ENCODE results near the gene EML3. TPM values are rescaled to one million over a fixed set of nuclear protein-coding genes. Genes with fewer than 3 reads are reported as not detected.

Gene EML3
- total and polyA plus RNA-seq, 2 of the 8 experiments (the other 6 are each of a cell fraction or from before 2014, with no cell fraction given), result 19.2 to 29.9 TPM

DNA sequence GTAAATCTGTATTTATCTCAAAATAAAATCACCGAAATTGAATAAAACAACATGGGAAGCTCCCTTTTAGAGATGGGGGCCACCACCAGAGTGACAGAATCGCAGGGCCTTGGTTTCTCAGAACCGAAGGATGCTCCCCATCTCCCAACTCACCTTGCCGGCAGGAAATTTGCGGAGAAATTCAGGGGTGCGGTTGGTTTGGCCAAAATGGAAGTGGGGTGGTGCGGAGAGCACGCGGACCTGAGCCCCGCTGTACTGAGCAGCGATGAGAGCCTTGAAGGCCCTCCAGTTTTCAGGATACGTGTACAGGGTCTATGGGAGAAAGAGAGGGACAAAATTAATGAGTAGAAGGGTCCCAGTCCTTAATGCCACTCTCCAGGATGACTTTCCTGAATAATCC lies 40.1 kb downstream of the EML3 start (continued):
- no peak for TF ChIP-seq CBX8 (IDR thresholded peaks at IDR 0.05; ENCODE audit: borderline replicate concordance, low read depth, low read length)
- no peak for TF ChIP-seq ZNF274 (IDR thresholded peaks at IDR 0.05; ENCODE audit: borderline replicate concordance, extremely low read depth, low read length)
- TF ChIP-seq POU5F1 (IDR thresholded peaks at IDR 0.05; ENCODE audit: low read depth, low read length), result no peak
- no peak for TF ChIP-seq KDM4A (IDR thresholded peaks at IDR 0.05; ENCODE audit: low read depth, low read length, severe bottlenecking)
- no peak for TF ChIP-seq JUN (IDR thresholded peaks at IDR 0.05; ENCODE audit: low read depth, low read length)
- TF ChIP-seq, protein P1, sequence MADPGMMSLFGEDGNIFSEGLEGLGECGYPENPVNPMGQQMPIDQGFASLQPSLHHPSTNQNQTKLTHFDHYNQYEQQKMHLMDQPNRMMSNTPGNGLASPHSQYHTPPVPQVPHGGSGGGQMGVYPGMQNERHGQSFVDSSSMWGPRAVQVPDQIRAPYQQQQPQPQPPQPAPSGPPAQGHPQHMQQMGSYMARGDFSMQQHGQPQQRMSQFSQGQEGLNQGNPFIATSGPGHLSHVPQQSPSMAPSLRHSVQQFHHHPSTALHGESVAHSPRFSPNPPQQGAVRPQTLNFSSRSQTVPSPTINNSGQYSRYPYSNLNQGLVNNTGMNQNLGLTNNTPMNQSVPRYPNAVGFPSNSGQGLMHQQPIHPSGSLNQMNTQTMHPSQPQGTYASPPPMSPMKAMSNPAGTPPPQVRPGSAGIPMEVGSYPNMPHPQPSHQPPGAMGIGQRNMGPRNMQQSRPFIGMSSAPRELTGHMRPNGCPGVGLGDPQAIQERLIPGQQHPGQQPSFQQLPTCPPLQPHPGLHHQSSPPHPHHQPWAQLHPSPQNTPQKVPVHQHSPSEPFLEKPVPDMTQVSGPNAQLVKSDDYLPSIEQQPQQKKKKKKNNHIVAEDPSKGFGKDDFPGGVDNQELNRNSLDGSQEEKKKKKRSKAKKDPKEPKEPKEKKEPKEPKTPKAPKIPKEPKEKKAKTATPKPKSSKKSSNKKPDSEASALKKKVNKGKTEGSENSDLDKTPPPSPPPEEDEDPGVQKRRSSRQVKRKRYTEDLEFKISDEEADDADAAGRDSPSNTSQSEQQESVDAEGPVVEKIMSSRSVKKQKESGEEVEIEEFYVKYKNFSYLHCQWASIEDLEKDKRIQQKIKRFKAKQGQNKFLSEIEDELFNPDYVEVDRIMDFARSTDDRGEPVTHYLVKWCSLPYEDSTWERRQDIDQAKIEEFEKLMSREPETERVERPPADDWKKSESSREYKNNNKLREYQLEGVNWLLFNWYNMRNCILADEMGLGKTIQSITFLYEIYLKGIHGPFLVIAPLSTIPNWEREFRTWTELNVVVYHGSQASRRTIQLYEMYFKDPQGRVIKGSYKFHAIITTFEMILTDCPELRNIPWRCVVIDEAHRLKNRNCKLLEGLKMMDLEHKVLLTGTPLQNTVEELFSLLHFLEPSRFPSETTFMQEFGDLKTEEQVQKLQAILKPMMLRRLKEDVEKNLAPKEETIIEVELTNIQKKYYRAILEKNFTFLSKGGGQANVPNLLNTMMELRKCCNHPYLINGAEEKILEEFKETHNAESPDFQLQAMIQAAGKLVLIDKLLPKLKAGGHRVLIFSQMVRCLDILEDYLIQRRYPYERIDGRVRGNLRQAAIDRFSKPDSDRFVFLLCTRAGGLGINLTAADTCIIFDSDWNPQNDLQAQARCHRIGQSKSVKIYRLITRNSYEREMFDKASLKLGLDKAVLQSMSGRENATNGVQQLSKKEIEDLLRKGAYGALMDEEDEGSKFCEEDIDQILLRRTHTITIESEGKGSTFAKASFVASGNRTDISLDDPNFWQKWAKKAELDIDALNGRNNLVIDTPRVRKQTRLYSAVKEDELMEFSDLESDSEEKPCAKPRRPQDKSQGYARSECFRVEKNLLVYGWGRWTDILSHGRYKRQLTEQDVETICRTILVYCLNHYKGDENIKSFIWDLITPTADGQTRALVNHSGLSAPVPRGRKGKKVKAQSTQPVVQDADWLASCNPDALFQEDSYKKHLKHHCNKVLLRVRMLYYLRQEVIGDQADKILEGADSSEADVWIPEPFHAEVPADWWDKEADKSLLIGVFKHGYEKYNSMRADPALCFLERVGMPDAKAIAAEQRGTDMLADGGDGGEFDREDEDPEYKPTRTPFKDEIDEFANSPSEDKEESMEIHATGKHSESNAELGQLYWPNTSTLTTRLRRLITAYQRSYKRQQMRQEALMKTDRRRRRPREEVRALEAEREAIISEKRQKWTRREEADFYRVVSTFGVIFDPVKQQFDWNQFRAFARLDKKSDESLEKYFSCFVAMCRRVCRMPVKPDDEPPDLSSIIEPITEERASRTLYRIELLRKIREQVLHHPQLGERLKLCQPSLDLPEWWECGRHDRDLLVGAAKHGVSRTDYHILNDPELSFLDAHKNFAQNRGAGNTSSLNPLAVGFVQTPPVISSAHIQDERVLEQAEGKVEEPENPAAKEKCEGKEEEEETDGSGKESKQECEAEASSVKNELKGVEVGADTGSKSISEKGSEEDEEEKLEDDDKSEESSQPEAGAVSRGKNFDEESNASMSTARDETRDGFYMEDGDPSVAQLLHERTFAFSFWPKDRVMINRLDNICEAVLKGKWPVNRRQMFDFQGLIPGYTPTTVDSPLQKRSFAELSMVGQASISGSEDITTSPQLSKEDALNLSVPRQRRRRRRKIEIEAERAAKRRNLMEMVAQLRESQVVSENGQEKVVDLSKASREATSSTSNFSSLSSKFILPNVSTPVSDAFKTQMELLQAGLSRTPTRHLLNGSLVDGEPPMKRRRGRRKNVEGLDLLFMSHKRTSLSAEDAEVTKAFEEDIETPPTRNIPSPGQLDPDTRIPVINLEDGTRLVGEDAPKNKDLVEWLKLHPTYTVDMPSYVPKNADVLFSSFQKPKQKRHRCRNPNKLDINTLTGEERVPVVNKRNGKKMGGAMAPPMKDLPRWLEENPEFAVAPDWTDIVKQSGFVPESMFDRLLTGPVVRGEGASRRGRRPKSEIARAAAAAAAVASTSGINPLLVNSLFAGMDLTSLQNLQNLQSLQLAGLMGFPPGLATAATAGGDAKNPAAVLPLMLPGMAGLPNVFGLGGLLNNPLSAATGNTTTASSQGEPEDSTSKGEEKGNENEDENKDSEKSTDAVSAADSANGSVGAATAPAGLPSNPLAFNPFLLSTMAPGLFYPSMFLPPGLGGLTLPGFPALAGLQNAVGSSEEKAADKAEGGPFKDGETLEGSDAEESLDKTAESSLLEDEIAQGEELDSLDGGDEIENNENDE (IDR thresholded peaks at IDR 0.05; ENCODE audit: insufficient replicate concordance, low read length), result no peak
- TF ChIP-seq SP2 (IDR thresholded peaks at IDR 0.05; ENCODE audit: low read length), result no peak
